MV-4-11 (cell line): ENCODE data around the gene TIGD1.

Source experiments
- DNase-seq: peaks from one replicate; lab custom pipeline; 2025; lab: John Stamatoyannopoulos, UW

TIGD1 gene

DNA sequence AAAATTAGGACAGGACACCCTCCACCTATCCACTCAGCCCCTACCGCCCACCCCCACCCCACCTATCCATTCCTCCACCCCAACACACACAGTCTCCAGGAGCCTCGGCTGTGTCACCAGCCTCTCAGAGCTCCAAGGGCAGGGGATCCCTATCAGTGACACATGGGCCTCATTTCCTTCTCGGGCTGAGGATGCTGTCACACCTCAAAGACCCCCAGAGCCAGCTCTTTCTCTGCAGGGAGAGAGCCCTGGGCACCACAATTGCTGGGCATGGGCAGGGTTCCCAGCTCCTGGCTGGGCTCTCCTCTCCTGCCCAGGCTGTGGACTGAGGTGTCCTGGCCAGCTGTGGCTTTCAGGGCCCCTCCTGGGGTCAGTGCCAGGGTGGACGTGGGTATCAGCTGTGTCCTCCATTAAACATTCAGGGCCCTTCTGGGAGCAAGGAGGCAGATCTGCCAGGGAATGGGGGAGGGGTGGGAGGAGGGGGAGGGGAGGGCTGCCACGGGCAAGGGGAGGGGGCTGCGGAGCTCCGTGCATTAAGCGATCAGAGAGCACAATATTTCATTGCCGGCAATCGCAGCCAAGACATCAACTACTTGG, 48.5 kb downstream of the TIGD1 start:
- no peak for DNase-seq

DNA sequence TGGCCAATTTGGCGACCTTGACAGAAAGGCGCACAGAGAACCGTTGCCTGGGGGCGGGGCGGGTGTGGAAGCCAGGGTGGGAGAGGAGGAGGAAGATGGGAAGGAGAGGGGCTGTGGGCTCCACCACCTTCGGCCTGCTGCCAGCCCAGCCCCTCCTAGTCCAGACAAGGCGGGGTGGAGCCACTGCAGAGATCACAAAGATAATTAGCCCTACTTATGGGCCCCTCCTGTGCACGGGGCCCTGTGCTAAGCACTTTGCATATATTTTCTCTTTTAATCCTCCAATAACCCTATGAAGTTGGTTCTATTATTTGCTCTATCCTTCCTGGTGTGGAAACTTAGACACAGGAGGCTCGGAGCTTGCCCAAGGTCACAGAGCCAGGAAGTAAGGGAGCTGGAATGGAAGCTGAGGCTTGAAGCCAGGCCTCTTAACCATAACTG, 49.0 kb downstream of the TIGD1 start:
- no peak for DNase-seq

DNA sequence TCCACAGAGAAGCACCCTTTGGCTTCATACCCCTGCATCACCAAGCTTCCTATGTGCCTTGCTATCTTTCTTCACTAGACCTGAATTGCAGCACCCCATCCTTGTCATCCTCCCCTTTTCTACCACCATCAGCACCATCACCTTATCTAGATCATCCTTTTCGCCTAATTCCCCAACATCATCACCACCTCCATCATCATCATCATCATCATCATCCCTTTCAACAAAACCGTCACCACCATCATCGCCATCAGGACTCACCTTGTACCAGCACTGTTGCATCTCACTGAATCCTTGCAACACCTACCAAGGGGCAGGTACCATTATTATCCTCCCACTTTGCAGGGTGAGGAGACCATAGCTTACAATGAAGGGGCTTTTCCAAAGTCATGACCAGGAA, 51.9 kb downstream of the TIGD1 start:
- no peak for DNase-seq
